HUES48 (cell line): ENCODE measurements around the gene S100P.
A peak's percentile ranks its signal among the peaks of the same experiment; 100 is the strongest.

Experiments
- H3K27ac ChIP-seq: one replicate; pipeline ENCODE4 v1.7.0; 2013; ENCODE audit warnings: low read depth, low read length, inconsistent platforms
- H3K27me3 ChIP-seq: 2 replicates; pipeline ENCODE4 v1.6.1; 2013; ENCODE audit warnings: mild to moderate bottlenecking, low read length; ENCODE audit not compliant: control insufficient read depth, insufficient read depth
- H3K36me3 ChIP-seq: 2 replicates; pipeline ENCODE4 v1.6.1; 2013; ENCODE audit warnings: low read length; ENCODE audit not compliant: control insufficient read depth, insufficient read depth
- H3K4me1 ChIP-seq: 2 replicates; pipeline ENCODE4 v1.6.1; 2013; ENCODE audit warnings: mild to moderate bottlenecking, low read length; ENCODE audit not compliant: control insufficient read depth, insufficient read depth
- H3K4me3 ChIP-seq: 2 replicates; pipeline ENCODE4 v1.5.1; 2013; ENCODE audit warnings: mild to moderate bottlenecking, low read depth, low read length
- H3K9ac ChIP-seq: 2 replicates; pipeline ENCODE4 v1.6.1; 2013; ENCODE audit warnings: mild to moderate bottlenecking, low read depth, low read length, moderate library complexity
- H3K9me3 ChIP-seq: 2 replicates; pipeline ENCODE4 v1.6.1; 2013; ENCODE audit warnings: low read length; ENCODE audit not compliant: control insufficient read depth, insufficient read depth

Gene S100P

DNA sequence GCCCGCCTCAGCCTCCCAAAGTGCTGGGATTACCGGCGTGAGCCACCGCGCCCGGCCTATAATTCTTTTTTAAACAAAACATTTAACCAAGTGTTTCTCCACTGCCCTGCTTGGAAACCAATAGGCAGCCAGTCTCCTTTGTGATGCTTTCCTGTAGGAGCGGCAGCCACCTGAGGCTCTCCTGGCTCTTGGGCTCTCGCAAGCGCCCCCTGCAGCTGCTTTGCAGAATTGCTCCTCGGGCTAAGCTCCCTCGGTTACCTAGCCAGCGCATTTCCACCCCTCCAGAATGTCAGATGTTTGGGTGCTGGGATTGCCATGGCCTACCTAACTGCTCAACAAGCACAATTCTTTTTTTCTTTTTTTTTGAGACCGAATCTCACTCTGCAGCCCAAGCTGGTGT, 7.7 kb downstream of the S100P start:
- Histone ChIP-seq H3K27ac (no peak overlapping the region), H3K4me3 (no peak overlapping the region), H3K9ac (no peak overlapping the region), H3K36me3 (peaks cover 12% of the 10 kb centered on the region), H3K4me1 (no peaks in the 10 kb centered on the region), H3K27me3 (no peaks in the 10 kb centered on the region), H3K9me3 (no peaks in the 10 kb centered on the region)

- Histone ChIP-seq H3K4me3 (no peak overlapping the region), H3K27ac (no peak overlapping the region), H3K36me3 (peaks cover 21% of the 10 kb centered on the region), H3K9me3 (no peaks in the 10 kb centered on the region), H3K27me3 (no peaks in the 10 kb centered on the region), H3K9ac (no peak overlapping the region), H3K4me1 (peaks cover 5% of the 10 kb centered on the region; the same call in 1 of the 2 replicates)
Observed at GRCh38 chr4:6702761-6703160, 9.1 kb downstream of the S100P start.

DNA sequence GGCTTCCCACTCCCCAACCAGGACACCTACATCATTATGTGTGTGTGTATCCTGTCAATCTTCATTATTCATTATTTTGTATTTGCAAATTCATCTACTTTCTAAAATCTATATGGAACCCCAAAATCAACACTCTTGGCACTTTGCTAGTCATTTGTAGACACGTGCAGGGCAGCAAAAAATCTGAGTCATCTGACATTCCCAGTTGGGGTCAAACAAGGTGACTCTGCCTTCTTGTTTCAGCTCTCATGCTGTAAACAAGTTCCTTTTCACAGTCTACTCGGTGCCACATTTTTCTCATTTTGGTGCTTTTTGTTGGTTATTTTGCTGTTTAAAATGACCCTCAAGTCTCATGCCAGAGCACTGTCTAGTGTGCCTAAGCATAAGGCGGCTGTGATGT, 10.1 kb downstream of the S100P start:
- no peaks in the 10 kb centered on the region for H3K27me3 ChIP-seq
- peaks cover 13% of the 10 kb centered on the region for H3K4me1 ChIP-seq
- peaks cover 25% of the 10 kb centered on the region for H3K36me3 ChIP-seq
- no peak overlapping the region for H3K4me3 ChIP-seq
- H3K9me3 ChIP-seq = no peaks in the 10 kb centered on the region
- no peak overlapping the region for H3K9ac ChIP-seq
- H3K27ac ChIP-seq = no peak overlapping the region

GRCh38 chr4:6705646-6706045, 12.0 kb downstream of the S100P start:
- Histone ChIP-seq H3K27ac (no peak overlapping the region), H3K9me3 (no peaks in the 10 kb centered on the region), H3K4me1 (peaks cover 13% of the 10 kb centered on the region), H3K27me3 (peaks cover 2% of the 10 kb centered on the region; the same call in 1 of the 2 replicates), H3K4me3 (no peak overlapping the region), H3K9ac (no peak overlapping the region), H3K36me3 (peaks cover 21% of the 10 kb centered on the region)

DNA sequence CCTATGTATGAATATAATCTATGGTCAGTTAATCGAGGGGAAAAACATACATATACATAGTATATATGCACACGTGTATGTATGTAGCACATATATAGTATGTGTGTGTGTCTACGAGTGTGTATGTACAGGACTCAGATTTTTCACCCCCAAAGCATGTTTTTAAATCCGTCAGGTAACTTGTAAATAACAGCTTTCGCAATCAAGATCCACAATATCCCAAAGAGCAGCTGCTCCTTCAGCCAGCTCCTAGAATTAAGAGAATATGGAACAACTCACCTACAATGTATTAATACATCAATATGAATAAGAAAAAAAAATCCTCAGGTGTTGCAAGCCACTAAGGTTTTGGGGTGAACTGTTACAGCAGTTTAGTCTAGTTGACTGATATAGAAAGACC, 12.5 kb downstream of the S100P start:
- H3K27ac ChIP-seq = no peak overlapping the region
- peaks cover 21% of the 10 kb centered on the region for H3K36me3 ChIP-seq
- peaks cover 13% of the 10 kb centered on the region for H3K4me1 ChIP-seq
- peaks cover 8% of the 10 kb centered on the region; the same call in 1 of the 2 replicates for H3K27me3 ChIP-seq
- no peak overlapping the region for H3K4me3 ChIP-seq
- no peaks in the 10 kb centered on the region for H3K9me3 ChIP-seq
- no peak overlapping the region for H3K9ac ChIP-seq

- H3K27ac ChIP-seq = peak within 1 kb of the TSS; percentile 85
- no peaks in the 10 kb centered on the region for H3K9me3 ChIP-seq
- H3K36me3 ChIP-seq = peaks cover 13% of the 10 kb centered on the region
- peaks cover 11% of the 10 kb centered on the region; the same call in 1 of the 2 replicates for H3K27me3 ChIP-seq
- H3K4me1 ChIP-seq = peaks cover 13% of the 10 kb centered on the region
- peak within 1 kb of the TSS; percentile 98 for H3K4me3 ChIP-seq
- peak within 1 kb of the TSS; percentile 82 for H3K9ac ChIP-seq
Observed at GRCh38 chr4:6709230-6710114, 15.8 kb downstream of the S100P start, which contains the start of gene MRFAP1L1. Gene MRFAP1L1, minus strand, starts transcription at chr4:6709865. Its CDS starts 236 bp downstream, at chr4:6709629.

DNA sequence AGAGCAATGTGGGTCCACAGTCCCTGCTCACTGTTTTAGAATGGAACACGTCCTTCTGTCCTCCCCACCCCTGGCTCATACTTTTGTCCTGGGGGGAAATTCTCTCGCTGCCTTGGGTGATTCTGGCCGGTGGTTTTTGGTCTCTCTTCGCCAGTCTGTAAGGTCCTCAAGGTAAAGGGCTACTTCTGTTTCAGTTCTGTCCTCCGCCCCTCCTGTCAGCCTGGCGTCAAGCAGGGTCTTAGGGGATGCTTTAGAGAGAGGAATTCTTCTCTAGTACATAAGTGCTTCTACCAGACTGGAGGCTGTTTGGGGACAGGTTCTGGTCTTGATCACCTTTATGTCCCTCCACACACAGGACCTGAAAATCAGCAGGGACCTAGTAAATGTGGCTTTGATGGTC, 16.6 kb downstream of the S100P start:
- Histone ChIP-seq H3K4me1 (peaks cover 13% of the 10 kb centered on the region), H3K9ac (peak overlapping the region; percentile 17; the same call in 1 of the 2 replicates), H3K27ac (no peak overlapping the region), H3K27me3 (peaks cover 11% of the 10 kb centered on the region; the same call in 1 of the 2 replicates), H3K4me3 (peak overlapping the region; percentile 98), H3K36me3 (peaks cover 13% of the 10 kb centered on the region), H3K9me3 (no peaks in the 10 kb centered on the region)

DNA sequence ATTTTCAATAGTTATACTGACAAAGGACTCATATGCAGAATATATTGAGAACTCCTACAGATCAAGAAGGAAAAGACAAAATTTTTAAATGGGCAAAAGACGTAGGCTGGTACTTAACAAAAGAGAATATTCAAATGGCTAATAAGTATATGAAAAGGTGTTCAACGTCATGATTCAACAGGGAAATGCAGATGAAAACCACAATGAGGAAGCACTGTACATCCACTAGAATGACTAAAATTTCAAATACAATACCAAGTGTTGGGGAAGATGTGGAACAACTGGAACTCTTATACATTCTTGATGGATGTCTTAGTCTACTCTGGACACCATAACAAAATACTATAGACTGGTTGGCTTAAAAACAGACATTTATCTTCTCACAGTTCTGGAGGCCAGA, 17.3 kb downstream of the S100P start:
- H3K4me3 ChIP-seq = no peak overlapping the region
- H3K36me3 ChIP-seq = peaks cover 13% of the 10 kb centered on the region
- peaks cover 17% of the 10 kb centered on the region for H3K4me1 ChIP-seq
- no peak overlapping the region for H3K27ac ChIP-seq
- H3K9me3 ChIP-seq = no peaks in the 10 kb centered on the region
- peaks cover 11% of the 10 kb centered on the region; the same call in 1 of the 2 replicates for H3K27me3 ChIP-seq
- H3K9ac ChIP-seq = no peak overlapping the region

DNA sequence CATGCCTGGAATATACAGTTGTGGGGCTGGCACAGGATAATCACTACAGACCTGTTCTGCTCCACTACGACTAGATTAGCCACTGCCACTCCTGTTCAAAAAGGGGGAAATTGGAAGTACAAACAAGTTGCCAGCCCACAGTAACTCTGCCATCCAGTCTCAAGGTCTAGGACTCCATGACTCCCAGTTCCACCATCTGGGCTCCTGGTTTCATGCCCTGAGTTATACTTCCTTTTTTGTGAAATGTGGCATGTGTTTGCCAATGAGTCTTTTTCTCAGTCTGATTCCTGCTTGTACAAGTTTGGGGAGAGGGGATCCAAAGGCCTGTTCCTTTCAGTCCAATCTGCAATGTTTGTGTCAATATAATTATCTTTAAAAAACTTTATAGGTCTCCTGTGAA, 21.3 kb downstream of the S100P start:
- H3K4me3 ChIP-seq = no peak overlapping the region
- no peak overlapping the region for H3K9ac ChIP-seq
- H3K27me3 ChIP-seq = peaks cover 11% of the 10 kb centered on the region; the same call in 1 of the 2 replicates
- H3K36me3 ChIP-seq = no peaks in the 10 kb centered on the region
- peaks cover 11% of the 10 kb centered on the region for H3K4me1 ChIP-seq
- H3K27ac ChIP-seq = no peak overlapping the region
- H3K9me3 ChIP-seq = no peaks in the 10 kb centered on the region

DNA sequence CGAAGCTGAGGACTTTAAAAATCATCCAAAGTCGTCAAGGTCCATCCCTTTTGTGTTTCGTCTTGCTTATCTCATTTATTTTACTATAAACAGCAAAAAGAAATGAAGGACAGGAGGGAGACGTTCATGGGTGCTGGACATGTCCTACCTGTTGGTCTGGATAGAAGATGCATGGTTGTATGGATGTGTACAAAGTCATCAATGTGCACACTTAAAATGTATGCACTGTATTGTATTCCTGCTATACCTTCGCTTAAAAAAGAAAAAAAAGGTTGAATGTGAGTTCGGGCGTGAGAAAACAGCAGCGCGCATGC, 22.0 kb downstream of the S100P start:
- Histone ChIP-seq H3K4me1 (peaks cover 11% of the 10 kb centered on the region), H3K36me3 (no peaks in the 10 kb centered on the region), H3K4me3 (peak overlapping the region; percentile 75), H3K27me3 (peaks cover 9% of the 10 kb centered on the region; the same call in 1 of the 2 replicates), H3K27ac (no peak overlapping the region), H3K9me3 (no peaks in the 10 kb centered on the region), H3K9ac (no peak overlapping the region)
